Heart right ventricle (tissue), 16 donors: ENCODE data around the gene EVX2. TPM values are rescaled to one million over a fixed set of nuclear protein-coding genes. Genes with fewer than 3 reads are reported as not detected.

Experiments used
- ATAC-seq, 8 donors: fragments of 200-7000 bp; cut with Tn5 transposase; one replicate each; pipeline ENCODE4 v1.9.1; 2020; ENCODE audit warnings: mild to moderate bottlenecking in 8 of 8, moderate library complexity in 8 of 8, moderate number of reproducible peaks in 1 of 8
- DNase-seq, 2 donors: peaks; one replicate each; pipeline ENCODE4 v3.0.0-alpha.2; 2020
- H3K27ac ChIP-seq, 10 donors: fragments of 200-600 bp; sonication (generic) in 2 of 10; one replicate each; pipeline versions ENCODE4 v1.5.0 to v1.8.0; 2020 to 2022; ENCODE audit warnings: mild to moderate bottlenecking in 3 of 10
- H3K27me3 ChIP-seq, 7 donors: fragments of 200-600 bp; one replicate each; pipeline ENCODE4 v1.8.0; 2021 to 2022; ENCODE audit warnings: mild to moderate bottlenecking in 2 of 7
- H3K36me3 ChIP-seq, 9 donors: fragments of 200-600 bp; sonication (generic) in 1 of 9; one replicate each; pipeline versions ENCODE4 v1.5.0 to v1.8.0; 2020 to 2022; ENCODE audit warnings: mild to moderate bottlenecking in 2 of 9
- H3K4me1 ChIP-seq, 9 donors: fragments of 200-600 bp; sonication (generic) in 1 of 9; one replicate each; pipeline versions ENCODE4 v1.5.0 to v1.8.0; 2020 to 2022; ENCODE audit warnings: mild to moderate bottlenecking in 4 of 9
- H3K4me3 ChIP-seq, 10 donors: fragments of 200-600 bp; sonication (generic) in 2 of 10; one replicate each; pipeline versions ENCODE4 v1.5.0 to v1.8.0; 2020 to 2022; ENCODE audit warnings: mild to moderate bottlenecking in 7 of 10, moderate library complexity in 2 of 10
- H3K9me3 ChIP-seq, 11 donors: fragments of 200-600 bp in 10 of 11; sonication (generic) in 2 of 11; one replicate each; pipeline versions ENCODE4 v1.5.0 to v1.8.0; 2013 to 2022; ENCODE audit warnings: mild to moderate bottlenecking in 2 of 11, control low read depth in 1 of 11, moderate library complexity in 1 of 11
- WGBS, 2 donors: extraction: QIAGEN DNeasy Blood & Tissue Kit; methylation state at CpG; one replicate each; pipeline ENCODE4 v1.1.7; 2013; ENCODE audit warnings: inconsistent platforms in 1 of 2; 5-methylcytosine and 5-hydroxymethylcytosine counted together
- intact Hi-C, 10 donors: fragments of 100-400 bp; cut with DNase I; formaldehyde crosslinking; loops; one replicate each; pipeline versions ENCODE4 v1.11.1 to v1.14.2; 2022
- polyA plus RNA-seq, 2 donors: library from polyadenylated mRNA; stranded (reverse); fragments of 200-250 nt; gene quantifications; one replicate each; pipeline ENCODE4 v1.2.3, GENCODE V29; 2013
- total RNA-seq, 10 donors: library from RNA; stranded (reverse); fragmentation: NEBNext Ultra II Directional in 3 of 10; extraction: Animal tissue kit (Norgen Biotek cat#: 25700) in 3 of 10; gene quantifications; one replicate each; pipeline versions ENCODE4 v1.2.1 to v1.2.4, GENCODE V29; 2021 to 2023
- TF ChIP-seq, protein P1 (sequence below), 9 donors: fragments of 200-600 bp; sonication (generic) in 2 of 9; IDR thresholded peaks; one replicate each; pipeline versions ENCODE4 v1.5.0 to v1.8.0; 2021 to 2022; ENCODE audit warnings: antibody characterized with exemption in 9 of 9, mild to moderate bottlenecking in 5 of 9, moderate library complexity in 1 of 9
- donor health status: Arrhythmogenic right ventricular cardiomyopathy.
- donor health status: ischemic (EF 13 %, LVEDD 7.1; RV severe dilation, severe dysfunction).
- donor health status: healthy with polysubstance abuse.
- donor health status: DM: no; HTN: yes; CAD: no.
- donor health status: DM: no; HTN: no; CAD: no.
- donor health status: ischemic (EF 25% LVEDD 6.9; RV normal size, moderate dysfunction).
- donor health status: ischemic (EF 25% LVEDD 5.7; RV mildly dilated, moderate dysfunction).
- donor health status: healthy.
- donor health status: DM: yes; HTN: yes; CAD: no.
- donor health status: Ischemic cardiomyopathy.
- donor health status: ischemic (EF 35%, LVEDD 5.7; RV mildly dilated, moderate dysfunction).
- donor health status: nonischemic (EF 11% LVEDD 7.7; RV severe dilation, severe dysfunction).
- donor health status: DM: yes; HTN: yes; CAD: no.
- donor health status: PGD.
- donor health status: ischemic (EF 29% LVEDD 5.4; RV normal size, mild dysfunction).
- donor health status: nonischemic (EF 23%, LVEDD 6.1; RV moderate dilation, normal function).

Gene EVX2
- total and polyA plus RNA-seq, 12 donors, result not detected

DNA sequence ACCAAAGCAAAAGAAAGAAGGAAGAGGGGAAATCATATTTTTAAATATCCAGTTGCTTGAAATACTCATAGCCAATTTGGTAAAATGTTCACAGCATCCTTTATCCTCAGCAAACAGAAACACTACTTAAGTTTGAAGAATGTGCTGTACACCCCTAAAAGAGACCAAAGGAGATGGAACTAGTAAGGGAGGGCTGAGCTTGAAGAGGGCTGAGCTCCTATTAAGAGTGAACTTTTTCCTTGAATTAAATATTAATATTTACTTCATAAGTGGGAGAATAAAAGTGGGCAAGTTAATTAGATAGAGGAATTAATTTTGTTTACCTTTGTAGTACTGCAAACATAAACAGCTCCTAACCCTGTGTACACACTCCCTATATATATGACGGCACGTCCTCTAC, 7.0 kb downstream of the EVX2 start:
- Histone ChIP-seq H3K27me3 (peaks cover 58 to 100% (median 98%) of the 10 kb centered on the region in 7 donors), H3K4me1 (peaks cover 0 to 28% (median 12%) of the 10 kb centered on the region in 9 donors), H3K36me3 (no peaks in the 10 kb centered on the region), H3K9me3 (peaks cover 0 to 11% (median 0%) of the 10 kb centered on the region in 11 donors), H3K27ac (no peak overlapping the region), H3K4me3 (no peak overlapping the region)
- DNase-seq (no peak), ATAC-seq (no peak)
- intact Hi-C loops, result no loop called here
- WGBS, 2 donors, result 25 to 26% methylated on average over 2 of the region's 2 CpGs
- TF ChIP-seq, protein P1, sequence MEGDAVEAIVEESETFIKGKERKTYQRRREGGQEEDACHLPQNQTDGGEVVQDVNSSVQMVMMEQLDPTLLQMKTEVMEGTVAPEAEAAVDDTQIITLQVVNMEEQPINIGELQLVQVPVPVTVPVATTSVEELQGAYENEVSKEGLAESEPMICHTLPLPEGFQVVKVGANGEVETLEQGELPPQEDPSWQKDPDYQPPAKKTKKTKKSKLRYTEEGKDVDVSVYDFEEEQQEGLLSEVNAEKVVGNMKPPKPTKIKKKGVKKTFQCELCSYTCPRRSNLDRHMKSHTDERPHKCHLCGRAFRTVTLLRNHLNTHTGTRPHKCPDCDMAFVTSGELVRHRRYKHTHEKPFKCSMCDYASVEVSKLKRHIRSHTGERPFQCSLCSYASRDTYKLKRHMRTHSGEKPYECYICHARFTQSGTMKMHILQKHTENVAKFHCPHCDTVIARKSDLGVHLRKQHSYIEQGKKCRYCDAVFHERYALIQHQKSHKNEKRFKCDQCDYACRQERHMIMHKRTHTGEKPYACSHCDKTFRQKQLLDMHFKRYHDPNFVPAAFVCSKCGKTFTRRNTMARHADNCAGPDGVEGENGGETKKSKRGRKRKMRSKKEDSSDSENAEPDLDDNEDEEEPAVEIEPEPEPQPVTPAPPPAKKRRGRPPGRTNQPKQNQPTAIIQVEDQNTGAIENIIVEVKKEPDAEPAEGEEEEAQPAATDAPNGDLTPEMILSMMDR (IDR thresholded peaks at IDR 0.05), result no peak

DNA sequence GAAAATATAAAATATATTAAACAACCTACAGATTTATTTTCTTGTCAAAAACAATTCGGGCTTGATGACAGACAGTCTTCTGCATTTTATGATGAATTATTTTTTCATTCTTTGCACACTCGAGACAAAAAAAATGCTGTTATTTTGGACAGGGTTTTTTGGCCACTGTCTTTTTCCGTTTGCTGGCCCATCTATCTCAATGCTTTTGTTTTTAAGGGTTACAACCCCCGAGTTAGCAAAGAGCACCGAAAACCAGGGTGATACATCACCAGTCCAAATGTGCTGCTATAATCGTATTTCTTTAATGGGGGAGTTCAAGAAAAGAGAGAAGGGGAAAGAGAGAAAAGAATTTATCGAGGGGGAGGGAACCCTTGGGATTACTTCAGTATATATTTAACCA, 7.7 kb downstream of the EVX2 start:
- peaks cover 0 to 24% (median 12%) of the 10 kb centered on the region in 9 donors for H3K4me1 ChIP-seq
- intact Hi-C loops, result no loop called here
- H3K36me3 ChIP-seq, result no peaks in the 10 kb centered on the region
- no peak overlapping the region for H3K27ac ChIP-seq
- H3K27me3 ChIP-seq, result peaks cover 58 to 100% (median 98%) of the 10 kb centered on the region in 7 donors
- peaks cover 0 to 6% (median 0%) of the 10 kb centered on the region in 11 donors for H3K9me3 ChIP-seq
- 16 to 20% methylated on average over 7 of the region's 7 CpGs for WGBS, 2 donors
- ATAC-seq (no peak), DNase-seq (no peak)
- no peak overlapping the region for H3K4me3 ChIP-seq
- TF ChIP-seq, protein P1 (IDR thresholded peaks at IDR 0.05), result no peak

DNA sequence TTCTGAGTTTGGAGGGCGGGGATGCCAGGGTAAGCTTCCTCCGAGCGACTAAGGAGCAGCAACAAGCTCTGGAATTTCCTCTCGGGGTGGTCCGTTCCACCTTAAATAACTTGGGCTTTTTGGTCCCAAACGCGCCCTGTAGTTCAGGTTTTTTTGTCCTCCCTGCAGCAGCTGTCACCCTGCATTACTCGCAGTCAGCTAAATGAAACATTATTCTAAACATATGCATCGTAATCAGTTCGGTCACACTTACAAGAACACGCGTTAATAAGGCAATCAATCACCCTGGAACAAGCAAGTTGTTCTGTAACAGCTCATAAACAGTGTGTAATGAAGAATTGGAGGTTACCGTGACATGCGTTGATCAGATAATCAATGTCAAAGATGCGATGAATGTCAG, 8.3 kb downstream of the EVX2 start:
- Histone ChIP-seq H3K4me3 (no peak overlapping the region), H3K27ac (no peak overlapping the region), H3K4me1 (peaks cover 0 to 18% (median 8%) of the 10 kb centered on the region in 9 donors), H3K9me3 (peaks cover 0 to 2% (median 0%) of the 10 kb centered on the region in 11 donors), H3K36me3 (no peaks in the 10 kb centered on the region), H3K27me3 (peaks cover 55 to 100% (median 98%) of the 10 kb centered on the region in 7 donors)
- DNase-seq, result no peak
- intact Hi-C loops, result no loop called here
- 10 to 14% methylated on average over 15 of the region's 15 CpGs for WGBS, 2 donors
- ATAC-seq, result no peak
- TF ChIP-seq, protein P1 (IDR thresholded peaks at IDR 0.05), result no peak

GRCh38 chr2:176074919-176075425, 8.8 kb downstream of the EVX2 start:
- 38 to 48% methylated on average over 7 of the region's 7 CpGs for WGBS, 2 donors
- Histone ChIP-seq H3K27ac (no peak overlapping the region), H3K9me3 (peaks cover 0 to 2% (median 0%) of the 10 kb centered on the region in 11 donors), H3K27me3 (peaks cover 55 to 100% (median 100%) of the 10 kb centered on the region in 7 donors), H3K36me3 (no peaks in the 10 kb centered on the region), H3K4me3 (no peak overlapping the region), H3K4me1 (peaks cover 0 to 17% (median 7%) of the 10 kb centered on the region in 9 donors)
- intact Hi-C loops, result no loop called here
- ATAC-seq (no peak), DNase-seq (no peak)
- TF ChIP-seq, protein P1 (IDR thresholded peaks at IDR 0.05), result no peak
